Stomach (tissue), 4 donors: ENCODE data around the gene TUBA4B.

Source experiments
- POLR2A ChIP-seq, 4 donors: fragments of 450-650 bp; IDR thresholded peaks; one replicate each; pipeline ENCODE4 v1.6.1; 2016; ENCODE audit warnings: antibody characterized with exemption in 4 of 4, control low read depth in 2 of 4, mild to moderate bottlenecking in 1 of 4, moderate library complexity in 1 of 4
- POLR2AphosphoS5 ChIP-seq, 3 donors: sonication (generic); formaldehyde crosslinking; IDR thresholded peaks; one replicate each; pipeline ENCODE4 v1.6.1; 2016; ENCODE audit warnings: antibody characterized with exemption in 3 of 3
- TF ChIP-seq, protein P1 (sequence below), 7 experiments: fragments of 450-650 bp in 4 of 7; fragments of 200-600 bp in 3 of 7; sonication (generic) in 3 of 7; IDR thresholded peaks; one replicate each; pipeline ENCODE4 v1.5.1; 2016 to 2019; ENCODE audit warnings: antibody characterized with exemption in 7 of 7, control low read depth in 2 of 7, mild to moderate bottlenecking in 1 of 7

DNA sequence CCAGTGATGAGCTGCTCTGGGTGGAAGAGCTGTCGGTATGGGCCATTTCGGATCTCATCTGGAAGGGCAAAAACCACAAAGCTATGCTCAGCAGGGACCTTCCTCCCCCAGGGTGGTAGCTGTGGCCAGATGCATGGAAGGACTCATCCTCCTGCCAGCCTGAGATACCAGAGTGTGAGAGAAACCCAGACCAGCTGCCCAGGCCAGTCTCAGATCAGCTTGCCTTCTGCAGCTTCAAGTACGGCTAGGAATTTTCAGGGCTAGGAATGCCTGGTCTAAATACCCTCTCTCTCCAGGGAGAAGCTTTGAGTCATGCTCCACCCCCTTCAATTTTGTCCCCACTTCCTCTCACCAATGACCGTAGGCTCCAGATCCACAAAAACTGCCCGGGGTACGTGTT is 1.4 kb upstream of the TUBA4B start:
- TF ChIP-seq, protein P1, sequence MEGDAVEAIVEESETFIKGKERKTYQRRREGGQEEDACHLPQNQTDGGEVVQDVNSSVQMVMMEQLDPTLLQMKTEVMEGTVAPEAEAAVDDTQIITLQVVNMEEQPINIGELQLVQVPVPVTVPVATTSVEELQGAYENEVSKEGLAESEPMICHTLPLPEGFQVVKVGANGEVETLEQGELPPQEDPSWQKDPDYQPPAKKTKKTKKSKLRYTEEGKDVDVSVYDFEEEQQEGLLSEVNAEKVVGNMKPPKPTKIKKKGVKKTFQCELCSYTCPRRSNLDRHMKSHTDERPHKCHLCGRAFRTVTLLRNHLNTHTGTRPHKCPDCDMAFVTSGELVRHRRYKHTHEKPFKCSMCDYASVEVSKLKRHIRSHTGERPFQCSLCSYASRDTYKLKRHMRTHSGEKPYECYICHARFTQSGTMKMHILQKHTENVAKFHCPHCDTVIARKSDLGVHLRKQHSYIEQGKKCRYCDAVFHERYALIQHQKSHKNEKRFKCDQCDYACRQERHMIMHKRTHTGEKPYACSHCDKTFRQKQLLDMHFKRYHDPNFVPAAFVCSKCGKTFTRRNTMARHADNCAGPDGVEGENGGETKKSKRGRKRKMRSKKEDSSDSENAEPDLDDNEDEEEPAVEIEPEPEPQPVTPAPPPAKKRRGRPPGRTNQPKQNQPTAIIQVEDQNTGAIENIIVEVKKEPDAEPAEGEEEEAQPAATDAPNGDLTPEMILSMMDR (IDR thresholded peaks at IDR 0.05): no peak
- TF ChIP-seq POLR2A (IDR thresholded peaks at IDR 0.05) (no peak), POLR2AphosphoS5 (IDR thresholded peaks at IDR 0.05) (no peak)
